ENCODE measurements around the gene CACNA1D.

Gene CACNA1D

DNA sequence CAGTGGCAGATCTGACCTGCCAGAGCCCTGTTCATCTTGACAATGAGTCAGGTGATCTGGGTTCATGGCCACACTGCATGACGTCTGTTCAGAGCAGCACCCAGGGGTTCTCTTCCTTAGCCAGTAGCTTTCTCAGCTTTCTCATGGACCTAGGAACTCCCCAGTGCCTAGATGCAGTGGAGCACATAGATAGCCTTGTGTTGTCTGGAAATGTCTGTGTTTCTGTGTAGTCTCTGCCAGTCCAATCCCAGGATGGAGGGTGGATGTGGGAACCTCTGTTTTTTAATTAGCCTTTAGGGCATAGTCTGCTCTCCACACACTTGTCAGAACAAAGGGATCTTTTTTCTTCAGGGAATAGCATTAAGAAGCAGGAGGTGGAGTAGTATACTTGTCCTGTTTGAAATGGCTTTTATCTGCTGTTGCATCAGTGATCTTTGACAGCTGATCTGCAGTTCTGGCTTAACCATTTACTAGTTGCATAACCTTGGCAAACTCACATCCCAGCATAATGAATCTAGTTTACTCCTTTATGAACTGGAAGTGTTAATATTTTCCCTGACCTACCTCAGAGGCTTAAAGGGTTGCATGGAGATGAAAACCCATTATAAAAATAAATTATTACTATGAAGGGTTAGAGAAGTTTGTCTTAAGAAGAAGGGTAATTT is 16.1 kb upstream of the CACNA1D start:
- in situ Hi-C loops (cut with MboI; ENCODE audit: low sequenced_read_pairs, unreplicated experiment): no loop called here
- TF ChIP-seq, protein P1, sequence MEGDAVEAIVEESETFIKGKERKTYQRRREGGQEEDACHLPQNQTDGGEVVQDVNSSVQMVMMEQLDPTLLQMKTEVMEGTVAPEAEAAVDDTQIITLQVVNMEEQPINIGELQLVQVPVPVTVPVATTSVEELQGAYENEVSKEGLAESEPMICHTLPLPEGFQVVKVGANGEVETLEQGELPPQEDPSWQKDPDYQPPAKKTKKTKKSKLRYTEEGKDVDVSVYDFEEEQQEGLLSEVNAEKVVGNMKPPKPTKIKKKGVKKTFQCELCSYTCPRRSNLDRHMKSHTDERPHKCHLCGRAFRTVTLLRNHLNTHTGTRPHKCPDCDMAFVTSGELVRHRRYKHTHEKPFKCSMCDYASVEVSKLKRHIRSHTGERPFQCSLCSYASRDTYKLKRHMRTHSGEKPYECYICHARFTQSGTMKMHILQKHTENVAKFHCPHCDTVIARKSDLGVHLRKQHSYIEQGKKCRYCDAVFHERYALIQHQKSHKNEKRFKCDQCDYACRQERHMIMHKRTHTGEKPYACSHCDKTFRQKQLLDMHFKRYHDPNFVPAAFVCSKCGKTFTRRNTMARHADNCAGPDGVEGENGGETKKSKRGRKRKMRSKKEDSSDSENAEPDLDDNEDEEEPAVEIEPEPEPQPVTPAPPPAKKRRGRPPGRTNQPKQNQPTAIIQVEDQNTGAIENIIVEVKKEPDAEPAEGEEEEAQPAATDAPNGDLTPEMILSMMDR (IDR thresholded peaks at IDR 0.05; ENCODE audit: borderline replicate concordance, control extremely low read depth, extremely low read depth, insufficient read depth, missing control alignments): no peak

DNA sequence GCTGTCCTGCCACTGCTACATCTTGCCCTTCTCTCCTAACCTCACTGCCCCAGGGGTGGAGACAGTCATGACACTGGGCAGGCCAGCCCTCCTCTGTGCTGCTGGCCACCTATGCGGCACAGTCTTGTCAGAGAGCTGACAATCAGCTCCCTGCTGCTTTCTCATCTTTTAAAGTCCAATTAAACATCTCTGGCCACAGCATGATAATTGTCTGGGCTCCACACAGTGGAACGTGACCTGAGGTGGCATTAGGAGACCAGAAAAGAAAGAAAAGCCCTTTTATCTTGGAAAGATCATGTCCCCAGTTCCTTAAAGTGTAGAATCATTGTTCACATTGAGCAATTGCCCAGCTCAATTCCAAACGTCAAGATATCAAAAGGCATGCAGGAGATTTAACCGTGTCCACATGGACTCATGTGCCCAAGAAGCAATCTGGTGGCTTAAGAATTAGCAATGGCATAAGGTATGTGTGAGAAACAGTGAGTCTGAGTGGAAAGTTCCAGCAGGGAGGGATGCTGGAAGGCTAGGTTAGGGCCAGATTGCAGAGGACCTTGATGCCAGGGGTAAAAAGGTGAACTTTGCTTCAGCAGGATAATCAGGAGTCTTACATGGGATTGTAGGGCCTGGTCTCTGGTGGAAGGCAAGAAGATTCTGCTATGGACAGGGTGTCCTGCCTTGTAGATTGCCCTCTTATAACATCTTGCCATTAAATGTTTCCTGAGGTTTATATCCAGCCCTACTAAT is 15.3 kb upstream of the CACNA1D start:
- TF ChIP-seq, protein P1 (IDR thresholded peaks at IDR 0.05; ENCODE audit: borderline replicate concordance, control extremely low read depth, extremely low read depth, insufficient read depth, missing control alignments): no peak
- in situ Hi-C loops (cut with MboI; ENCODE audit: low sequenced_read_pairs, unreplicated experiment): no loop called here
- no peak for DNase-seq (ENCODE audit: low spot score)

More for the DNA sequence above, 16.1 kb upstream of the CACNA1D start:
- no peak for DNase-seq (ENCODE audit: low spot score)

DNA sequence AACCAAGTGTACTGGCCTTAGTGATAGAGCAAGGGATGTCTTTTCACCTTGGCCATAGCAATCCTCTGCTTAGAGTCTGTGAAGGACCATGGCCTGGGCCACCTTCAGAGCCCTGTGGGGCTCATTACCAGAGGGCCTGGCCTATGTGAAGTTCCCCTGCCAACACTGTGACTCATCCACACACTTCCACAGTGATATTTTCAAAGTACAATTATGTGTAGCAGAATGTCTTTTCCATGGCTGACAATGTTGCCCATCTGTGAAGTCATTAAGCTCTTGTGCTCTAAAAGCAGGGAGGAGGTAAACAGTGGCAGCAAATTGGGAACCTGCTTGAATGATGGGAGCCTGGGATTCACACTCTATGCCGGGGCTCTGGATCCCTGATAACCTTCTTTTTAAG is 12.2 kb upstream of the CACNA1D start:
- no peak for DNase-seq (ENCODE audit: low spot score)
- TF ChIP-seq, protein P1 (IDR thresholded peaks at IDR 0.05; ENCODE audit: borderline replicate concordance, control extremely low read depth, extremely low read depth, insufficient read depth, missing control alignments): no peak
- in situ Hi-C loops (cut with MboI; ENCODE audit: low sequenced_read_pairs, unreplicated experiment): no loop called here

DNA sequence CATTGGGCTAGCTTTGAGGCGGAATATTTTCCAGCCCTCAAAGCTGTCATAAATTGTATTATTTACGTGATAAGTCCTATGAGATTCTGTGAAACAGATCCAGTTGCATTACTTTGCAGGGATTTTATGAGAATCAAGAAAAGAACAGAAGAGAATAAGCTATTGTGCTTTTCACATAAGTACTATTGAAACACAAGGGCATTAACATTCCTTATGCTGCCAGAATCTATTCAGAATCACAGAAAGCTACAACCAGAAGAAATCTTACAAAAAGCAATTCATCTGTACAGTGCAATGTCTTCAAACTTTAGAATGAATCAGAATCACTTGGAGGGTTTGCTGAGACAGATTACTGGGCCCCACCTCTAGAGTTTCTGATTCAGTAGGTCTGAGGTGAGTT is 10.6 kb upstream of the CACNA1D start:
- DNase-seq (ENCODE audit: low spot score): no peak
- TF ChIP-seq, protein P1 (IDR thresholded peaks at IDR 0.05; ENCODE audit: borderline replicate concordance, control extremely low read depth, extremely low read depth, insufficient read depth, missing control alignments): no peak
- in situ Hi-C loops (cut with MboI; ENCODE audit: low sequenced_read_pairs, unreplicated experiment): no loop called here

DNA sequence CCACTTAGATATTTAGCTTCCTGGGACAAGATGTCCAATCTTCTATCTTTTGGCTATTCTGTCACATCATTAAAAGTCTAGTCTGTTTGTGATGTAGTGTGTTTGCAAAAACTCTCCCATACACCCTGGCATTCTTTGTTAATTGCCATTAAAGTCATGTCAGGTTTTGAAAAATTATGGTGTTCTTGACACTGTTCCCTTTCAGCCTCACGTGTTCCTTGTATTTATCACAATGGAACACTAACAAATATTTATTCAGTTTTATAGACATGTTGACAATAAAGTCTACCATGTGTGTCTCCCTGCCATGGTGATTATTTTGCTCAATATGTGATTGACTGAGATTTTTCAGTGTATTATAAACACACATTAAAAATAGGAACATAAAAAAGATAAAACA is 9.4 kb upstream of the CACNA1D start:
- TF ChIP-seq, protein P1 (IDR thresholded peaks at IDR 0.05; ENCODE audit: borderline replicate concordance, control extremely low read depth, extremely low read depth, insufficient read depth, missing control alignments): no peak
- DNase-seq (ENCODE audit: low spot score): no peak
- in situ Hi-C loops (cut with MboI; ENCODE audit: low sequenced_read_pairs, unreplicated experiment): no loop called here

DNA sequence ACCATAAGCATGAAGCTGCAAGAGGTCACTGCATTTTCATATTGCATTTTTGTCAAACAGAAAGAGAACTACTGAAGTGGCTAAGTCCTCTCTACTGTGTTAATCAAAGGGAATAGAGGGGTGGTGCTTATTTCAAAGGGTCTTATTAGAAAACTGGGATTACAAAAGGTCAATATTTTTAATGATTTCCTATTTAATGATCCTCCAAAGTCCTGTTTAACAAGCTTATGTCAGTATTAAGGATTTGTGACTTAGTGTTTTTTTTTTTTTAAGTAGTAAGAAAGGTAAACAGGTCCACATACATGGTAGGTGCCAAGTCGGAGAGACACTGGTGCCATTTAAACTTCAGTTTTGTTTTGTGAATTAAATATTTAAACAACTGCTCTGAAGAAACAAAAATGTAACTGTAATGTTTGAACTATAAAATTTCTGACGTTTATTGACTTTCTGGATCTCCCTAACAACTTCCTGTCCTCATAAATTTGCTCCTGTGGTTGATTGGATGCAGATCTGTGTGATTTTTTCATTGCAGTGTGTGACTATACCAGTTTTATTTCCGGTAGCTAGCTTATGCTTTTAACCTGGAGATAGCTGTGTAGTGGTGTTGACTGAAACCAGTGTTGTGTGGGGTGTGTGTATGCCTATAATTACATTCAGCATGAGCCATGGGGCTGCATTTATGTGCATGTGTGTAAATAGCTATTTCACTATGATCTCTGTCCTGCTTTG is 8.6 kb upstream of the CACNA1D start:
- in situ Hi-C loops (cut with MboI; ENCODE audit: low sequenced_read_pairs, unreplicated experiment): no loop called here
- no peak for DNase-seq (ENCODE audit: low spot score)
- TF ChIP-seq, protein P1 (IDR thresholded peaks at IDR 0.05; ENCODE audit: borderline replicate concordance, control extremely low read depth, extremely low read depth, insufficient read depth, missing control alignments): no peak

Measured in GM13976 (cell line).